Mesothelial cell of epicardium (in vitro differentiated cells): ENCODE results near the gene DNAH6. TPM values are rescaled to one million over a fixed set of nuclear protein-coding genes. Genes with fewer than 3 reads are reported as not detected.

ENCODE experiments used
- DNase-seq, 2 experiments: peaks; one replicate each; pipeline ENCODE4 v3.0.0; 2021; ENCODE audit warnings: low spot score in 2 of 2; ENCODE audit not compliant: unreplicated experiment in 2 of 2
- H3K27ac Mint-ChIP-seq: 2 replicates; pipeline ENCODE4 v1.8.0; 2021; ENCODE audit warnings: mixed read lengths
- H3K27me3 Mint-ChIP-seq: 2 replicates; pipeline ENCODE4 v1.8.0; 2021; ENCODE audit warnings: low read depth, mixed read lengths
- H3K36me3 Mint-ChIP-seq: 2 replicates; pipeline ENCODE4 v1.8.0; 2021; ENCODE audit warnings: mixed read lengths
- H3K4me1 Mint-ChIP-seq: 2 replicates; pipeline ENCODE4 v1.8.0; 2021; ENCODE audit warnings: mixed read lengths
- H3K4me3 Mint-ChIP-seq: 2 replicates; pipeline ENCODE4 v1.8.0; 2021; ENCODE audit warnings: mild to moderate bottlenecking, moderate library complexity, mixed read lengths
- H3K9me3 Mint-ChIP-seq: 2 replicates; pipeline ENCODE4 v1.8.0; 2021; ENCODE audit warnings: mixed read lengths
- total RNA-seq: library from RNA; stranded (reverse); gene quantifications from 3 replicates; pipeline ENCODE4 v1.2.1, GENCODE V29; 2021
- TF ChIP-seq, protein P1 (sequence below): fragments of 200-600 bp; sonication (generic); IDR thresholded peaks from one replicate; pipeline ENCODE4 v1.5.0; 2021; ENCODE audit warnings: antibody characterized with exemption; ENCODE audit not compliant: unreplicated experiment

DNAH6 gene
- total RNA-seq, 1 donor from 2014 or later: 0.54 TPM

DNA sequence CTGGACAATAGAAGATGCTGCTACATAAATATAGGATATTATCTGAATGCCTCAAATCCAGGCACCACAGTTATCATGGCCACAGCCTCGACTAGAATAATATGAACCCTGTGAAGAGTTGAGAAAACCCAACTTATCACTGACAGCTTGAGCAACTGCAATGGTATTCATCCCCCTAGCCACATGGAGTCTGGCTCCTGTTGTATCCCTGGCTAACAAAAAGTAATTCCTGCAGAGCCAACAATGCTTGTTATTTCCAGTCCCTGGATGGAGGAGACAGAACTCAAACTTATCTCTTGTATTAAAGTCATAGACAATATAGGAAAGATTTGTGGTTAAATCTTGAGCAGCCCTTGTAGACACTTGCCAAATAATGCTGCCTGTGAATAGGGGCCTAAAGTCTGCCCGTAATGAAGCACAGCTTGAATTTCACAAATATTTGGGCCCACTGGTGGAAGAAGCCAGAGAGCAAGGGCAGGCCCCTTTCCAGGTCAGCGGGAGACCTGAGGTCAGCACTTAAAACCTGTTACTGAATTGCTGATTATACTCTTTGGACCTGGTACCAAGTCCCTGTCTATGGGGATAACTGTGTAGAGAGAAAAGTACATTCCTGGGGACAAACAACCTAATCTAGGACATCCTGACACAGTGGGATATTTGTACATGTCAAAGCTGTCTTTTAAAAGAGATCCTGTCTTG, 28.9 kb upstream of the DNAH6 start:
- no peak for DNase-seq
- Mint-ChIP-seq H3K27me3 (peaks cover 3% of the 10 kb centered on the region), H3K36me3 (no peaks in the 10 kb centered on the region), H3K4me1 (peaks cover 14% of the 10 kb centered on the region), H3K9me3 (peaks cover 4% of the 10 kb centered on the region), H3K4me3 (no peak overlapping the region), H3K27ac (no peak overlapping the region)
- TF ChIP-seq, protein P1, sequence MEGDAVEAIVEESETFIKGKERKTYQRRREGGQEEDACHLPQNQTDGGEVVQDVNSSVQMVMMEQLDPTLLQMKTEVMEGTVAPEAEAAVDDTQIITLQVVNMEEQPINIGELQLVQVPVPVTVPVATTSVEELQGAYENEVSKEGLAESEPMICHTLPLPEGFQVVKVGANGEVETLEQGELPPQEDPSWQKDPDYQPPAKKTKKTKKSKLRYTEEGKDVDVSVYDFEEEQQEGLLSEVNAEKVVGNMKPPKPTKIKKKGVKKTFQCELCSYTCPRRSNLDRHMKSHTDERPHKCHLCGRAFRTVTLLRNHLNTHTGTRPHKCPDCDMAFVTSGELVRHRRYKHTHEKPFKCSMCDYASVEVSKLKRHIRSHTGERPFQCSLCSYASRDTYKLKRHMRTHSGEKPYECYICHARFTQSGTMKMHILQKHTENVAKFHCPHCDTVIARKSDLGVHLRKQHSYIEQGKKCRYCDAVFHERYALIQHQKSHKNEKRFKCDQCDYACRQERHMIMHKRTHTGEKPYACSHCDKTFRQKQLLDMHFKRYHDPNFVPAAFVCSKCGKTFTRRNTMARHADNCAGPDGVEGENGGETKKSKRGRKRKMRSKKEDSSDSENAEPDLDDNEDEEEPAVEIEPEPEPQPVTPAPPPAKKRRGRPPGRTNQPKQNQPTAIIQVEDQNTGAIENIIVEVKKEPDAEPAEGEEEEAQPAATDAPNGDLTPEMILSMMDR: no peak

DNA sequence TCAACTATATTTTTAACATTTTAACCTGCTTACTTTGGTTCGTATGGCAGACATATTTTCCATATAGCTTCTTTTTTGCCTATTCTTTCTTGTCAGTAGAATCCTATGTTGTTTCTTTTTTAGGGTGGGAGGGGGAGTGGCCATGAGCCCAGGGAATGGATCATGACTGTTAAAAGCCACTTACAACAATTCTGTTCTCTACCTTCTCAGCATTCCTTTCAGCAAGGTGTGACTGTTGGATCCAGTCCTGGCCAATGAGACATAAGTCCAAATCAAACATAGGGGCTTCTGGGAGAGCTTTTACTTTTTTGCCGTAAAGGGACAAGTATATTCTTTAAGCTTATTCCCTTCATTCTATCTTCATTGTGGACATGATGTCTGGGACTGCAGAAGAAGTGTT, 25.0 kb upstream of the DNAH6 start:
- TF ChIP-seq, protein P1: no peak
- peaks cover 4% of the 10 kb centered on the region for H3K9me3 Mint-ChIP-seq
- H3K36me3 Mint-ChIP-seq: no peaks in the 10 kb centered on the region
- no peak overlapping the region for H3K4me3 Mint-ChIP-seq
- DNase-seq: no peak
- H3K27me3 Mint-ChIP-seq: peaks cover 12% of the 10 kb centered on the region
- peaks cover 10% of the 10 kb centered on the region for H3K4me1 Mint-ChIP-seq
- H3K27ac Mint-ChIP-seq: no peak overlapping the region

DNA sequence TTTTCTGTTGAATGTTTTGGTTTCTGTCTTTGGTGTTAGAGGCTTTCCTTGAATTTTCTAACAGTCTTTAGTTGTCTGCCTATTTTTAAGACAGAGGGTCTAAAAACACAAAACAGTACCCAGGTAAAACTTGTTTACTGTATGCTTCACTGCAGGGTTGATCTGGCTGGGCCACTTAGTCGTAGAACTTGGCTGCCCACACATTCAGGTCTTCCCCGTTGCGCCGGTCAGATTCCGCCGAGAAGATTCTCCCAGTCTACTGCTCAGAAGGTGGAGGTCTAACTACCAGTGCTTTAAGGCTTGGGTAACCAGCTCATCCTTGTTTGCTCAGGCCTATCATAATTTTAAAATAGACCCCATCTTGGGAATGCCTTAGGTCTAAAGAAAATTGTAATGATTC, 24.6 kb upstream of the DNAH6 start:
- Mint-ChIP-seq H3K4me3 (no peak overlapping the region), H3K4me1 (peaks cover 5% of the 10 kb centered on the region), H3K9me3 (peaks cover 4% of the 10 kb centered on the region), H3K27ac (no peak overlapping the region), H3K27me3 (peaks cover 12% of the 10 kb centered on the region), H3K36me3 (no peaks in the 10 kb centered on the region)
- TF ChIP-seq, protein P1: no peak
- DNase-seq: no peak

DNA sequence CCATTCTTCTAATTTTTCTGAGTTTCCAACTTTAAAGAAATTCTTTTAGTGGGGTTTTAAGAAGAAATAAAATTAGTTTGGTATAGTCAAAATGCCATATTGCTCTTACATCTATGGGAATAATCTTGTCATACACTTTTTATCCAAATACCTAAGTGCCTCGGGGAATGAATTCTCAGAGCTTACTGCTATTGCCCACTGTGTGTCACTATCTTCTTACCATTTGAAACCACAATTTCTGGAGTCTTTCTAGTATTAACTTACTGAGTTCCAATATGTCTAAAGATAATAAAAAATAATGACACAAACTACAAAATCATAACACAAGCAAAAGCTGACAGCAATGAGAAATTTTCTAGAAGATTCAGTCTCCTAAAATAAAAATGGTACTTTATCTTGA, 23.7 kb upstream of the DNAH6 start:
- DNase-seq: no peak
- Mint-ChIP-seq H3K27ac (no peak overlapping the region), H3K36me3 (no peaks in the 10 kb centered on the region), H3K9me3 (peaks cover 4% of the 10 kb centered on the region), H3K4me1 (no peaks in the 10 kb centered on the region), H3K4me3 (no peak overlapping the region), H3K27me3 (peaks cover 12% of the 10 kb centered on the region)
- TF ChIP-seq, protein P1: no peak

DNA sequence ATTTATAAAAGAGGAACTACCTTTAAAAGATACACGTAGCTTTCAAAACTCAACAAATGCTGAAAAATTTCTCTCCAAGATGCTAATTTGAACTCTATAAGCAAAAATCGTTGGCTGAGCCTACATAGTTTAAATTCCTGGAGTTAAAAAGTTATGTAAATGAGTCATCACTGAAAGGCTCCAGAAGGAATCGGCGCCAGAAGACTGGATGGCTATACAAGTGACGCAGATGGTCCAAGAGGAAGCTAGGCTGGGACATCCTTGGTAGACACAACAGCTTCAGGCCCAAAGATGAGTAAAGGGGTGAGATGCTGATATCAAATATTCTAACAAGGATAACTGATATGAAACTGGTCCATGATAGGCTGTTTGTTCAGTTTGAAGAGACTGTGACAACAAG, 22.8 kb upstream of the DNAH6 start:
- TF ChIP-seq, protein P1: no peak
- H3K27me3 Mint-ChIP-seq: peaks cover 12% of the 10 kb centered on the region
- H3K36me3 Mint-ChIP-seq: no peaks in the 10 kb centered on the region
- no peak for DNase-seq
- H3K9me3 Mint-ChIP-seq: peaks cover 2% of the 10 kb centered on the region
- H3K4me1 Mint-ChIP-seq: no peaks in the 10 kb centered on the region
- no peak overlapping the region for H3K27ac Mint-ChIP-seq
- no peak overlapping the region for H3K4me3 Mint-ChIP-seq
